A549 (cell line): ENCODE measurements around the gene AUTS2. TPM values are rescaled to one million over a fixed set of nuclear protein-coding genes. Genes with fewer than 3 reads are reported as not detected.
A peak's percentile ranks its signal among the peaks of the same experiment; 100 is the strongest.
"Not testable (repeated sequence)": the region's sequence is repeated elsewhere in the genome, so short reads cannot be mapped to it uniquely, and the experiment has no call there.

Experiments
- ATAC-seq, 2 experiments: fragments of 200-7000 bp in 1 of 2; fragments of >200 bp in 1 of 2; cut with Nextera tagmentation in 1 of 2; cut with Tn5 transposase in 1 of 2; 3 replicates each; pipeline versions ENCODE4 v1.8.0 to v1.9.1; 2018 to 2020; ENCODE audit warnings: mild to moderate bottlenecking in 1 of 2, moderate library complexity in 1 of 2
- CTCF ChIA-PET: fragments of 300-600 bp; sonication (Branson Sonifier 250); formaldehyde crosslinking; extraction: SDS; loops from one replicate; lab custom pipeline; 2021; ENCODE audit warnings: antibody characterized with exemption, inconsistent platforms; lab: Yijun Ruan, JAX
- POLR2A ChIA-PET: fragments of 350-600 bp; formaldehyde crosslinking; extraction: SDS; loops from one replicate; lab custom pipeline; 2021; ENCODE audit warnings: antibody characterized with exemption, inconsistent platforms; lab: Yijun Ruan, JAX
- DNase-seq, 2 experiments: peaks; one replicate each; pipeline versions ENCODE4 v3.0.0 to v3.0.0-alpha.2; 2011 to 2016; ENCODE audit warnings: low read depth in 1 of 2, low spot score in 1 of 2
- FAIRE-seq: peaks from 2 replicates; lab custom pipeline; 2011; peaks lifted over from hg19 to GRCh38; lab: Jason Lieb, UNC
- H3K27ac ChIP-seq, 2 experiments: fragments of >200 bp; sonication (Bioruptor Twin); formaldehyde crosslinking; 3 replicates each; pipeline ENCODE4 v1.5.1; 2016 to 2017
- H3K4me1 ChIP-seq: fragments of >200 bp; sonication (Bioruptor Twin); formaldehyde crosslinking; 3 replicates; pipeline ENCODE4 v1.6.1; 2016
- H3K4me2 ChIP-seq: fragments of >200 bp; sonication (Bioruptor Twin); formaldehyde crosslinking; 3 replicates; pipeline ENCODE4 v1.6.1; 2016
- H3K4me3 ChIP-seq: fragments of >200 bp; sonication (Bioruptor Twin); formaldehyde crosslinking; 3 replicates; pipeline ENCODE4 v1.5.1; 2016
- H3K9me3 ChIP-seq: fragments of >200 bp; sonication (Bioruptor Twin); formaldehyde crosslinking; 3 replicates; pipeline ENCODE4 v1.6.1; 2016
- CBX8 ChIP-seq: fragments of 200-600 bp; sonication (generic); IDR thresholded peaks from 2 replicates; pipeline ENCODE4 v1.6.1; 2016
- CEBPB ChIP-seq, 2 experiments: fragments of >200 bp in 1 of 2; sonication (Bioruptor Twin) in 1 of 2; formaldehyde crosslinking in 1 of 2; IDR thresholded peaks; 2 replicates each; pipeline ENCODE4 v1.6.1; 2012 to 2016
- CHD4 ChIP-seq: fragments of 200-600 bp; sonication (generic); IDR thresholded peaks from 2 replicates; pipeline ENCODE4 v1.6.1; 2016; ENCODE audit warnings: antibody characterized with exemption, mild to moderate bottlenecking, borderline replicate concordance
- EHF ChIP-seq: fragments of 250-450 bp; sonication (Bioruptor Pico); IDR thresholded peaks from 2 replicates; pipeline ENCODE4 v1.5.0; 2020; ENCODE audit warnings: mild to moderate bottlenecking
- EHMT2 ChIP-seq: fragments of 200-600 bp; sonication (generic); IDR thresholded peaks from 2 replicates; pipeline ENCODE4 v1.6.1; 2016; ENCODE audit warnings: antibody characterized with exemption, low read depth, mild to moderate bottlenecking, moderate library complexity
- ESRRA ChIP-seq: fragments of 150-350 bp; IDR thresholded peaks from 2 replicates; pipeline ENCODE4 v1.6.1; 2014; ENCODE audit warnings: mild to moderate bottlenecking, low read length, borderline replicate concordance
- FOSL2 ChIP-seq, 2 experiments: fragments of 450-650 bp in 1 of 2; fragments of >200 bp in 1 of 2; sonication (Bioruptor Twin) in 1 of 2; formaldehyde crosslinking; IDR thresholded peaks; 2 replicates each; pipeline versions ENCODE4 v1.5.0 to v1.6.1; 2016 to 2020; ENCODE audit warnings: mild to moderate bottlenecking in 1 of 2, moderate library complexity in 1 of 2
- HDAC2 ChIP-seq: fragments of 200-600 bp; sonication (generic); IDR thresholded peaks from 2 replicates; pipeline ENCODE4 v1.6.1; 2016
- HOXB13 ChIP-seq: fragments of 250-450 bp; sonication (Bioruptor Pico); IDR thresholded peaks from 2 replicates; pipeline ENCODE4 v1.5.0; 2020; ENCODE audit warnings: low read depth, mild to moderate bottlenecking, moderate library complexity
- HOXB5 ChIP-seq: fragments of 250-450 bp; sonication (Bioruptor Pico); IDR thresholded peaks from 2 replicates; pipeline ENCODE4 v1.5.0; 2020; ENCODE audit warnings: mild to moderate bottlenecking, moderate library complexity
- JUNB ChIP-seq: fragments of >200 bp; sonication (Bioruptor Twin); formaldehyde crosslinking; IDR thresholded peaks from 2 replicates; pipeline ENCODE4 v1.6.1; 2016
- KDM1A ChIP-seq: fragments of 200-600 bp; sonication (generic); IDR thresholded peaks from 2 replicates; pipeline ENCODE4 v1.6.1; 2016; ENCODE audit warnings: low read depth, mild to moderate bottlenecking
- KDM5A ChIP-seq: fragments of 200-600 bp; sonication (generic); IDR thresholded peaks from 2 replicates; pipeline ENCODE4 v1.6.1; 2016; ENCODE audit warnings: antibody characterized with exemption, mild to moderate bottlenecking
- MAX ChIP-seq: IDR thresholded peaks from 2 replicates; pipeline ENCODE4 v1.6.1; 2012
- MYC ChIP-seq: IDR thresholded peaks from 2 replicates; pipeline ENCODE4 v1.6.1; 2012; ENCODE audit warnings: mild to moderate bottlenecking, inconsistent platforms, low read length, improper control_type of control experiment, borderline replicate concordance
- NPAS2 ChIP-seq: fragments of 250-450 bp; sonication (Bioruptor Pico); IDR thresholded peaks from 2 replicates; pipeline ENCODE4 v1.8.0; 2022; ENCODE audit warnings: mild to moderate bottlenecking, moderate library complexity, borderline replicate concordance
- RAD21 ChIP-seq, 2 experiments: fragments of >200 bp in 1 of 2; sonication (Bioruptor Twin) in 1 of 2; formaldehyde crosslinking in 1 of 2; IDR thresholded peaks in 1 of 2; conservative IDR thresholded peaks in 1 of 2; 2 replicates in 1 of 2; 3 replicates in 1 of 2; pipeline ENCODE4 v1.6.1; 2012 to 2018; ENCODE audit warnings: inconsistent platforms in 1 of 2
- RARB ChIP-seq: fragments of 250-450 bp; sonication (Bioruptor Pico); IDR thresholded peaks from 2 replicates; pipeline ENCODE4 v1.8.0; 2021; ENCODE audit warnings: mild to moderate bottlenecking, moderate library complexity
- RNF2 ChIP-seq: fragments of 200-600 bp; sonication (generic); IDR thresholded peaks from 2 replicates; pipeline ENCODE4 v1.6.1; 2016; ENCODE audit warnings: low read depth, mild to moderate bottlenecking, antibody characterized with exemption, moderate library complexity, borderline replicate concordance
- SREBF2 ChIP-seq: fragments of 450-650 bp; IDR thresholded peaks from 2 replicates; pipeline ENCODE4 v1.6.1; 2014; ENCODE audit warnings: mild to moderate bottlenecking, moderate library complexity
- TFCP2L1 ChIP-seq: fragments of 250-450 bp; sonication (Bioruptor Pico); IDR thresholded peaks from 2 replicates; pipeline ENCODE4 v1.5.0; 2021; ENCODE audit warnings: mild to moderate bottlenecking
- TP53 ChIP-seq: fragments of 250-450 bp; sonication (Bioruptor Pico); IDR thresholded peaks from 2 replicates; pipeline ENCODE4 v1.5.0; 2021; ENCODE audit warnings: mild to moderate bottlenecking, moderate library complexity
- ZFP36 ChIP-seq: fragments of 450-650 bp; IDR thresholded peaks from 2 replicates; pipeline ENCODE4 v1.6.1; 2014; ENCODE audit warnings: borderline replicate concordance; ENCODE audit not compliant: partially characterized antibody
- WGBS: methylation state at CpG from one replicate; pipeline ENCODE4 v1.1.6; 2017; ENCODE audit errors: missing lambda C conversion rate; 5-methylcytosine and 5-hydroxymethylcytosine counted together
- polyA plus RNA-seq, 4 experiments: library from polyadenylated mRNA; depleted of rRNA in 3 of 4; stranded (reverse); fragments of >200 nt; fragmentation: RNase III in 1 of 4; extraction: RNeasy Plus Mini Kit Qiagen cat#74134 plus additional on column Dnase treatment in 1 of 4; gene quantifications; 2 replicates in 3 of 4; 3 replicates in 1 of 4; pipeline ENCODE4 v1.2.3, GENCODE V29; 2011 to 2017
- TF ChIP-seq, protein P1 (sequence below): fragments of >200 bp; sonication (Bioruptor Twin); formaldehyde crosslinking; IDR thresholded peaks from 3 replicates; pipeline ENCODE4 v1.6.1; 2016

AUTS2 gene
- polyA plus RNA-seq, 2 of the 4 experiments (the other 2 are of a cell fraction), result 1.6 to 3.6 TPM

DNA sequence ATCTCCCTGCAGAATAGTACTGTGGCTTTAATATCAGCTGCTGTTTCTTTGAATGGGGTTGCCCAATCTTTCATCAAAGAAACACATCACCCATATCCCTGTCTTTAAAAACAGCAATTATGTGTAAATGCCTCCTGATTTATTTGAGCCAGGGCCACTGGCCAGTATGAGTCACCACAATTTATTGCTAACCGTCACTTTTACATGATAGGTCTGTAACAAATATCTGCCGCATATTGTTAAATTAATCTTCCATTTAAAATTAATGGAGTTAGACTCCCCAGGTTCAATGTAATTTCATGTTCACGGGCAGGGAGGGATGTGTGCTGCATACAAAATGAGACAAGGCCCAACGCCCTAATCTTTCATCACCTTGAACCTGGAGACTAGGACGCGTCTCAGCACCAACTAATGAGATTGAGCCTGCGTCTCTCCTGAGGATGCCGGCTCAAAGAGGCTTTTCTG is 673.4 kb downstream of the AUTS2 start:
- ChIA-PET POLR2A (no interaction called here), CTCF (no interaction called here)
- Histone ChIP-seq H3K4me1 (no peaks in the 10 kb centered on the region), H3K9me3 (no peaks in the 10 kb centered on the region), H3K27ac (no peak overlapping the region), H3K4me2 (no peak overlapping the region), H3K4me3 (no peak overlapping the region)
- 70% methylated on average over 8 of the region's 8 CpGs for WGBS
- TF ChIP-seq FOSL2 (IDR thresholded peaks at IDR 0.05) (no peak), FOSL2 (CRISPR knock-in tag; IDR thresholded peaks at IDR 0.05) (0 out of 2 replicates have a peak, but pooled peaks have one; percentile 4), JUNB (no peak), EHF (CRISPR knock-in tag) (no peak), CBX8 (no peak), ZFP36 (no peak), NPAS2 (no peak)
- DNase-seq (no peak), FAIRE-seq (no peak), ATAC-seq (no peak)

DNA sequence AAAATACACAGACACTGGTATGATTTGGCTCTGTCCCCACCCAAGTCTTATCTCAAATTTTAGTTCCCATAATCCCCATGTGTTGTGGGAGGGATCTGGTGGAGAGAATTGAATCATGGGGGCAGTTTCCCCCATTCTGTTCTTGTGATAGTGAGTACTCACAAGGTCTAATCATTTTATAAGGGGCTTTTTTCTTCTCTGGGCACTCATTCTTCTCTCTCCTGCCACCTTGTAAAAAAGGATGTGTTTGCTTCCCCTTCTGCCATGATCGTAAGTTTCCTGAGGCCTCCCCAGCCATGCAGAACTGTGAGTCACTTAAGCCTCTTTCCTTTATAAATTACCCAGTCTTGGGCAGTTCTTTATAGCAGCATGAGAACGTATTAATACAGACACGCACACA is 677.3 kb downstream of the AUTS2 start:
- H3K4me3 ChIP-seq, H3K4me1 ChIP-seq, H3K27ac ChIP-seq, CTCF ChIA-PET, H3K9me3 ChIP-seq, DNase-seq, H3K4me2 ChIP-seq, POLR2A ChIA-PET, ATAC-seq, FAIRE-seq: not testable (repeated sequence)
- WGBS, result 63% methylated on average over 3 of the region's 3 CpGs

DNA sequence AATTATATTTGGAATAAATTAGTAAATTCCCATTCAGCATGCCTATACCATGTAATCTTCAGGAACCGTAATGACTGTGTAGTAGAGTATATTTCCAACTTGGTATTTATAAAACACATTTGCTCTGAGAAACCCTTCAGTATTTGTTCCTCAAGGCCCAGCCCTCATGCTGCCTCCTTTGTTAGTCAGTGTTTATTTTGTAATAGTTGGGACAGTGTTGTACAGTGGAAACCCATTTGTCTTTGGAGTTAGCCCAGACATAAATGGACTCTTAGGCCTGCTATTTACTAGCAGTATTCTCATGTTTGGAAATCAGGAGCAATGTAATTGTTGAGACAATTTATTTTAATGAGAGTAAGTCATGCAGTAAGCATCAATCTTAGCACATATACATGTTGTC is 686.9 kb downstream of the AUTS2 start:
- ATAC-seq (no peak), FAIRE-seq (no peak), DNase-seq (no peak)
- TF ChIP-seq CEBPB (IDR thresholded peaks at IDR 0.05) (no peak), KDM5A (no peak), RNF2 (no peak), NPAS2 (no peak), JUNB (no peak), ZFP36 (no peak), KDM1A (no peak), RARB (CRISPR knock-in tag) (no peak), HDAC2 (no peak), CBX8 (no peak), TP53 (CRISPR knock-in tag) (no peak), MAX (no peak), HOXB13 (CRISPR knock-in tag) (no peak), SREBF2 (no peak), HOXB5 (CRISPR knock-in tag) (no peak)
- TF ChIP-seq, all 56 proteins: peak for 0
- WGBS, result 56% methylated on average over 1 of the region's 1 CpG
- ChIA-PET POLR2A (no interaction called here), CTCF (no interaction called here)
- Histone ChIP-seq H3K4me1 (no peaks in the 10 kb centered on the region), H3K4me3 (no peak overlapping the region), H3K4me2 (no peak overlapping the region), H3K27ac (no peak overlapping the region), H3K9me3 (no peaks in the 10 kb centered on the region)

DNA sequence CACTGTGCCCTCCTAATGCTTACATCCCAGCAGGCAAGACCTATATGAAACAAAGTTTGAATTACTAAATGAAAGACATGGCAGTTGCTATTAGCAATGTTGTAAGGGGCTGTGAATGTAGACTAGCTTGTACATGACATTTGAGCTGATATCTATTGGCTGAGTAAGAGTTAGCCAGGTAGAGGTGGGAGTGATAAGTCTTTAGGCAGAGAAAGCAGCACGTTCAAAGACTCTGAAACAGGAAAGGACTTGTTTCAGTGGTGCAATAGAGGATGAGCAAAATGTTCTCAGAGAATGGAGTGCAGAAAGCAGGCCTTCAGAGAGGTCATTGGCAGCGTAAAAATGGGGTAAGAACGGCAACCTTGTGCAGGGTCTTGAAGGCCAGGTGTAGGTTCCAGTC is 687.6 kb downstream of the AUTS2 start:
- ChIA-PET CTCF (no interaction called here), POLR2A (no interaction called here)
- no peaks in the 10 kb centered on the region for H3K4me1 ChIP-seq
- no peaks in the 10 kb centered on the region for H3K9me3 ChIP-seq
- FAIRE-seq, result no peak
- 30% methylated on average over 3 of the region's 3 CpGs for WGBS
- TF ChIP-seq EHMT2, result no peak
- TF ChIP-seq ESRRA, result no peak
- no peak for TF ChIP-seq HDAC2
- TF ChIP-seq, protein P1, sequence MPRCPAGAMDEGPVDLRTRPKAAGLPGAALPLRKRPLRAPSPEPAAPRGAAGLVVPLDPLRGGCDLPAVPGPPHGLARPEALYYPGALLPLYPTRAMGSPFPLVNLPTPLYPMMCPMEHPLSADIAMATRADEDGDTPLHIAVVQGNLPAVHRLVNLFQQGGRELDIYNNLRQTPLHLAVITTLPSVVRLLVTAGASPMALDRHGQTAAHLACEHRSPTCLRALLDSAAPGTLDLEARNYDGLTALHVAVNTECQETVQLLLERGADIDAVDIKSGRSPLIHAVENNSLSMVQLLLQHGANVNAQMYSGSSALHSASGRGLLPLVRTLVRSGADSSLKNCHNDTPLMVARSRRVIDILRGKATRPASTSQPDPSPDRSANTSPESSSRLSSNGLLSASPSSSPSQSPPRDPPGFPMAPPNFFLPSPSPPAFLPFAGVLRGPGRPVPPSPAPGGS, result no peak
- TF ChIP-seq CHD4, result no peak
- no peak for TF ChIP-seq JUNB
- TF ChIP-seq RAD21 (conservative IDR thresholded peaks at IDR 0.05 in 1 of 2, IDR thresholded peaks at IDR 0.05 in 1 of 2), result no peak
- no peak for TF ChIP-seq TFCP2L1 (CRISPR knock-in tag)
- TF ChIP-seq MYC, result no peak
- no peak for TF ChIP-seq MAX
- H3K4me3 ChIP-seq, result no peak overlapping the region
- no peak overlapping the region for H3K27ac ChIP-seq
- no peak for DNase-seq
- H3K4me2 ChIP-seq, result no peak overlapping the region
- ATAC-seq, result no peak
